IMR-90 (cell line): ENCODE measurements around the gene MCTP1. TPM values are rescaled to one million over a fixed set of nuclear protein-coding genes. Genes with fewer than 3 reads are reported as not detected.

Experiments
- ATAC-seq: fragments of 200-7000 bp; cut with Tn5 transposase; 2 replicates; pipeline ENCODE4 v1.9.1; 2020; ENCODE audit warnings: low read depth, mild to moderate bottlenecking, moderate library complexity
- BruUV-seq: library from RNA; stranded (reverse); fragments of 400-500 nt; replicated peaks from 2 replicates; lab custom pipeline; 2021; lab: Mats Ljungman, UMichigan
- CTCF ChIA-PET: fragments of 300-600 bp; formaldehyde crosslinking; extraction: SDS; loops from one replicate; lab custom pipeline; 2021; ENCODE audit warnings: antibody characterized with exemption; lab: Yijun Ruan, JAX
- POLR2A ChIA-PET: fragments of 300-600 bp; sonication (Branson Sonifier 250); formaldehyde crosslinking; loops from one replicate; lab custom pipeline; 2022; ENCODE audit warnings: antibody characterized with exemption; ENCODE audit not compliant: unreplicated experiment; lab: Charles Lee
- DNase-seq: peaks from one replicate; pipeline ENCODE4 v3.0.0; 2013
- H2AFZ ChIP-seq: replicated peaks from 2 replicates; pipeline ENCODE3; 2013; ENCODE audit warnings: low read length, mild to moderate bottlenecking; ENCODE audit not compliant: poor library complexity
- H2AK5ac ChIP-seq: 2 replicates; pipeline ENCODE4 v1.6.1; 2013; ENCODE audit warnings: low read depth, low read length, inconsistent platforms
- H2AK9ac ChIP-seq: replicated peaks from 2 replicates; pipeline ENCODE3; 2013; ENCODE audit warnings: mild to moderate bottlenecking, low read depth, low read length, moderate library complexity; ENCODE audit not compliant: poor library complexity
- H2BK120ac ChIP-seq: 2 replicates; pipeline ENCODE4 v1.6.1; 2013; ENCODE audit warnings: low read depth, low read length, inconsistent platforms
- H2BK15ac ChIP-seq: 3 replicates; pipeline ENCODE4 v1.6.1; 2013; ENCODE audit warnings: low read depth, low read length, inconsistent platforms
- H2BK20ac ChIP-seq: 2 replicates; pipeline ENCODE4 v1.6.1; 2013; ENCODE audit warnings: low read depth, mild to moderate bottlenecking, inconsistent platforms, low read length, moderate library complexity
- H2BK5ac ChIP-seq: 2 replicates; pipeline ENCODE4 v1.6.1; 2013; ENCODE audit warnings: mild to moderate bottlenecking, low read depth, low read length, inconsistent platforms; ENCODE audit not compliant: poor library complexity, severe bottlenecking
- H3K14ac ChIP-seq: replicated peaks from 2 replicates; pipeline ENCODE4 v1.6.1; 2013; ENCODE audit warnings: low read depth, low read length, inconsistent platforms
- H3K18ac ChIP-seq: 2 replicates; pipeline ENCODE4 v1.6.1; 2013; ENCODE audit warnings: low read depth, low read length, control low read depth
- H3K23ac ChIP-seq: 2 replicates; pipeline ENCODE4 v1.6.1; 2013; ENCODE audit warnings: low read depth, low read length, inconsistent platforms
- H3K27ac ChIP-seq: 2 replicates; pipeline ENCODE4 v1.5.1; 2013; ENCODE audit warnings: mild to moderate bottlenecking, control low read depth, low read length; ENCODE audit not compliant: insufficient read depth
- H3K27me3 ChIP-seq: 2 replicates; pipeline ENCODE4 v1.6.1; 2013; ENCODE audit warnings: low read length; ENCODE audit not compliant: control insufficient read depth, insufficient read depth
- H3K36me3 ChIP-seq: 2 replicates; pipeline ENCODE4 v1.6.1; 2013; ENCODE audit warnings: low read length, mixed read lengths; ENCODE audit not compliant: control insufficient read depth, insufficient read depth
- H3K4ac ChIP-seq: 2 replicates; pipeline ENCODE4 v1.6.1; 2013; ENCODE audit warnings: low read depth, low read length, inconsistent platforms
- H3K4me1 ChIP-seq: 2 replicates; pipeline ENCODE4 v1.6.1; 2013; ENCODE audit warnings: low read length, mixed read lengths; ENCODE audit not compliant: control insufficient read depth, insufficient read depth
- H3K4me2 ChIP-seq: 2 replicates; pipeline ENCODE4 v1.6.1; 2013; ENCODE audit warnings: low read depth, mild to moderate bottlenecking, control low read depth, low read length, moderate library complexity
- H3K4me3 ChIP-seq: 2 replicates; pipeline ENCODE4 v1.5.1; 2013; ENCODE audit warnings: low read depth, mild to moderate bottlenecking, control low read depth, low read length, moderate library complexity; ENCODE audit not compliant: insufficient read depth
- H3K56ac ChIP-seq: 2 replicates; pipeline ENCODE4 v1.6.1; 2013; ENCODE audit warnings: low read length, inconsistent platforms; ENCODE audit not compliant: insufficient read depth; ENCODE audit errors: extremely low read depth
- H3K79me1 ChIP-seq, 2 experiments: 2 replicates each; pipeline ENCODE4 v1.6.1; 2013; ENCODE audit warnings: low read length in 2 of 2, inconsistent platforms in 1 of 2, low read depth in 1 of 2
- H3K9ac ChIP-seq: 2 replicates; pipeline ENCODE4 v1.6.1; 2013; ENCODE audit warnings: low read depth, low read length, control low read depth
- H3K9me1 ChIP-seq: 2 replicates; pipeline ENCODE4 v1.6.1; 2013; ENCODE audit warnings: low read length, inconsistent platforms; ENCODE audit not compliant: insufficient read depth
- H3K9me3 ChIP-seq: 2 replicates; pipeline ENCODE4 v1.6.1; 2013; ENCODE audit warnings: low read length; ENCODE audit not compliant: control insufficient read depth, insufficient read depth
- H4K20me1 ChIP-seq: 2 replicates; pipeline ENCODE4 v1.6.1; 2013; ENCODE audit warnings: low read length, inconsistent platforms; ENCODE audit not compliant: insufficient read depth
- H4K5ac ChIP-seq: 2 replicates; pipeline ENCODE4 v1.6.1; 2013; ENCODE audit warnings: mild to moderate bottlenecking, low read depth, low read length, control low read depth
- H4K8ac ChIP-seq, 2 experiments: 2 replicates each; pipeline ENCODE4 v1.6.1; 2013; ENCODE audit warnings: low read depth in 2 of 2, low read length in 2 of 2, control low read depth in 1 of 2, inconsistent platforms in 1 of 2
- H4K91ac ChIP-seq: 2 replicates; pipeline ENCODE4 v1.6.1; 2013; ENCODE audit warnings: low read depth, low read length, inconsistent platforms; ENCODE audit not compliant: insufficient read depth
- NFE2L2 ChIP-seq: fragments of 150-350 bp; IDR thresholded peaks from 2 replicates; pipeline ENCODE4 v1.6.1; 2016; ENCODE audit warnings: low read depth, mild to moderate bottlenecking, low read length
- WGBS, 2 experiments: methylation state at CpG; one replicate each; pipeline versions ENCODE4 v1.1.5 to v1.1.7; 2013; ENCODE audit warnings: missing lambda C conversion rate in 2 of 2; ENCODE audit not compliant: insufficient read length in 1 of 2; ENCODE audit errors: extremely low coverage in 2 of 2; 5-methylcytosine and 5-hydroxymethylcytosine counted together
- dilution Hi-C: fragments of 300-500 bp; cut with HindIII; formaldehyde crosslinking; loops from one replicate; pipeline ENCODE4 v1.14.3; 2018; ENCODE audit warnings: low sequenced_read_pairs; ENCODE audit not compliant: unreplicated experiment
- in situ Hi-C: fragments of 300-500 bp; cut with MboI; formaldehyde crosslinking; loops from 3 replicates; pipeline ENCODE4 v1.14.3; 2019; ENCODE audit warnings: low sequenced_read_pairs, inconsistent platforms, mixed read lengths
- intact Hi-C: fragments of 100-400 bp; cut with micrococcal nuclease; formaldehyde crosslinking; loops from 2 replicates; pipeline ENCODE4 v1.10.0; 2022
- polyA plus RNA-seq, 3 experiments: library from polyadenylated mRNA; depleted of rRNA; stranded (reverse); fragments of >200 nt; gene quantifications; 2 replicates each; pipeline ENCODE4 v1.2.3, GENCODE V29; 2012; ENCODE audit warnings: low replicate concordance in 1 of 3
- total RNA-seq: library from RNA; depleted of rRNA; stranded (reverse); fragments of >200 nt; gene quantifications from 2 replicates; pipeline ENCODE4 v1.2.3, GENCODE V29; 2012
- TF ChIP-seq, protein P1 (sequence below): fragments of 150-350 bp; IDR thresholded peaks from 2 replicates; pipeline ENCODE4 v1.6.1; 2016; ENCODE audit warnings: low read depth, mild to moderate bottlenecking, low read length, moderate library complexity, borderline replicate concordance

The MCTP1 gene
- total and polyA plus RNA-seq, 2 of the 4 experiments (the other 2 are of a cell fraction) = 0.21 TPM; not detected in 1

DNA sequence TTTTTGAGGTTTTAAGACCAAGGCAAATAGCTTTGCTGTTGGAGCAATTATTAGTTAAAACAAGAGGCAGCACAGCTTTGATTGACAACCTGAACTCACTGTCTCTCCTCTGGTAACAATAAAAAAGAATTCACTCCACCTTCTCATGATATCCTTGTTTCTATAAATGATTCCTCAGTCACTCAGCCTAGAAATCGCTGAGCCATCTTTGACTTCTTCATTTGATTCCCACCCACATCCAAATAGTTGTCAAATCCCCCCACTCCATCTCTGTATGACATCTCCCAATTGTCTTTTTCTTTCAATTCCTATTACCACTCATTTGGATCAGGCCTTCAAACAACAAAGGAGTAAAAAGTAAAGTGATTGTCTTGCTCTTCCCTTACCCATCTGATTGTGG, 266.4 kb downstream of the MCTP1 start:
- no peaks in the 10 kb centered on the region for H3K79me1 ChIP-seq
- no peak overlapping the region for H4K5ac ChIP-seq
- H3K4me3 ChIP-seq = no peak overlapping the region
- no peak overlapping the region for H3K27ac ChIP-seq
- CTCF ChIA-PET = no interaction called here
- dilution Hi-C loops (no loop called here), in situ Hi-C loops (no loop called here), intact Hi-C loops (no loop called here)
- H3K4me2 ChIP-seq = no peak overlapping the region
- no peaks in the 10 kb centered on the region for H3K27me3 ChIP-seq
- no peak overlapping the region for H3K56ac ChIP-seq
- H2BK15ac ChIP-seq = no peak overlapping the region
- H2AFZ ChIP-seq = no peak overlapping the region
- no peaks in the 10 kb centered on the region for H3K9me3 ChIP-seq
- H3K18ac ChIP-seq = no peak overlapping the region
- no peak overlapping the region for H2AK9ac ChIP-seq
- H4K91ac ChIP-seq = no peak overlapping the region
- H3K36me3 ChIP-seq = no peaks in the 10 kb centered on the region
- H2BK5ac ChIP-seq = no peak overlapping the region
- ATAC-seq (no peak), DNase-seq (no peak)
- no peak overlapping the region for H3K9ac ChIP-seq
- H3K4ac ChIP-seq = no peak overlapping the region
- no TSS peak for BruUV-seq
- H4K20me1 ChIP-seq = no peaks in the 10 kb centered on the region
- POLR2A ChIA-PET = no interaction called here
- H2BK20ac ChIP-seq = no peak overlapping the region
- no peaks in the 10 kb centered on the region for H3K4me1 ChIP-seq
- H2BK120ac ChIP-seq = no peak overlapping the region
- WGBS, 2 experiments = 43% methylated on average over 1 of the region's 1 CpG; no CpG with 5 or more reads in 1 of the 2 experiments
- no peak overlapping the region for H3K23ac ChIP-seq
- H2AK5ac ChIP-seq = no peak overlapping the region
- no peak for TF ChIP-seq NFE2L2
- TF ChIP-seq, protein P1, sequence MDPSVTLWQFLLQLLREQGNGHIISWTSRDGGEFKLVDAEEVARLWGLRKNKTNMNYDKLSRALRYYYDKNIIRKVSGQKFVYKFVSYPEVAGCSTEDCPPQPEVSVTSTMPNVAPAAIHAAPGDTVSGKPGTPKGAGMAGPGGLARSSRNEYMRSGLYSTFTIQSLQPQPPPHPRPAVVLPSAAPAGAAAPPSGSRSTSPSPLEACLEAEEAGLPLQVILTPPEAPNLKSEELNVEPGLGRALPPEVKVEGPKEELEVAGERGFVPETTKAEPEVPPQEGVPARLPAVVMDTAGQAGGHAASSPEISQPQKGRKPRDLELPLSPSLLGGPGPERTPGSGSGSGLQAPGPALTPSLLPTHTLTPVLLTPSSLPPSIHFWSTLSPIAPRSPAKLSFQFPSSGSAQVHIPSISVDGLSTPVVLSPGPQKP = no peak
- H3K14ac ChIP-seq = no peak overlapping the region
- no peaks in the 10 kb centered on the region for H3K9me1 ChIP-seq
- no peak overlapping the region for H4K8ac ChIP-seq
